Measurements from ENCODE around the gene SLC26A6.

DNA sequence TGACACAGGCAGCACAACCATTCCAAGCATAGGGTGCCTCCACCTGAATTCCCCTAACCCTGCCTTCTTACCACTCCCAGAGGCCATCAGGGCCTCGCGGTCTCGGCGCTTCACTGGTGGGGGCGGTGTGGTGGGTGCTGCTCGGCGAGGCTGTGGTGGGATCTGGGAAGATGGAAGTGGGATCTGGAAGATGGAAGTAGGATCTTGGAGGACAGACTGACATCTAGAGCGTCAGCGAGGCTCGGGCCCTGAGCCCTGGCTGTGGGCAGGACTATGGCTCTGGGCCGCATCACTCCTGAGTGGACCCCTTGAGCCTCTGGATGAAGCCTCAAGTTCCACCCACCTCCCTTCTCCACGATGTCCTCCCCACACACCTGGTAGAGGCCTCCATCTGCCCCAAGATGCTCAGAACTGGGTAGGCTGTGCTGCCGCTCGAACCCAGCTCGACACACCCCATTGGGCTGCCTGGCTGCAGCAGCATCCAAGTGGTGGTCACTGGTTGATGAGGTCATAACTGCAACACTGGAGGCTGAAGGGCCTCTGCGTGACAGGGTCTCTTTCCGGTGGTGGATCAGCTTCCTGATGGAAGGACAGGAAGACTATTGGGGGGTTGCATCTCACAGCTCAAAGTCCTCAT lies 46.8 kb upstream of the SLC26A6 start:
- TF ChIP-seq, protein P1, sequence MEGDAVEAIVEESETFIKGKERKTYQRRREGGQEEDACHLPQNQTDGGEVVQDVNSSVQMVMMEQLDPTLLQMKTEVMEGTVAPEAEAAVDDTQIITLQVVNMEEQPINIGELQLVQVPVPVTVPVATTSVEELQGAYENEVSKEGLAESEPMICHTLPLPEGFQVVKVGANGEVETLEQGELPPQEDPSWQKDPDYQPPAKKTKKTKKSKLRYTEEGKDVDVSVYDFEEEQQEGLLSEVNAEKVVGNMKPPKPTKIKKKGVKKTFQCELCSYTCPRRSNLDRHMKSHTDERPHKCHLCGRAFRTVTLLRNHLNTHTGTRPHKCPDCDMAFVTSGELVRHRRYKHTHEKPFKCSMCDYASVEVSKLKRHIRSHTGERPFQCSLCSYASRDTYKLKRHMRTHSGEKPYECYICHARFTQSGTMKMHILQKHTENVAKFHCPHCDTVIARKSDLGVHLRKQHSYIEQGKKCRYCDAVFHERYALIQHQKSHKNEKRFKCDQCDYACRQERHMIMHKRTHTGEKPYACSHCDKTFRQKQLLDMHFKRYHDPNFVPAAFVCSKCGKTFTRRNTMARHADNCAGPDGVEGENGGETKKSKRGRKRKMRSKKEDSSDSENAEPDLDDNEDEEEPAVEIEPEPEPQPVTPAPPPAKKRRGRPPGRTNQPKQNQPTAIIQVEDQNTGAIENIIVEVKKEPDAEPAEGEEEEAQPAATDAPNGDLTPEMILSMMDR (IDR thresholded peaks at IDR 0.05 in 2 of 3, conservative IDR thresholded peaks at IDR 0.05 in 1 of 3; ENCODE audit: borderline replicate concordance in 1 of 3, insufficient read depth in 1 of 3, low read depth in 2 of 3, low read length in 2 of 3) = no peak
- TF ChIP-seq, protein P2, sequence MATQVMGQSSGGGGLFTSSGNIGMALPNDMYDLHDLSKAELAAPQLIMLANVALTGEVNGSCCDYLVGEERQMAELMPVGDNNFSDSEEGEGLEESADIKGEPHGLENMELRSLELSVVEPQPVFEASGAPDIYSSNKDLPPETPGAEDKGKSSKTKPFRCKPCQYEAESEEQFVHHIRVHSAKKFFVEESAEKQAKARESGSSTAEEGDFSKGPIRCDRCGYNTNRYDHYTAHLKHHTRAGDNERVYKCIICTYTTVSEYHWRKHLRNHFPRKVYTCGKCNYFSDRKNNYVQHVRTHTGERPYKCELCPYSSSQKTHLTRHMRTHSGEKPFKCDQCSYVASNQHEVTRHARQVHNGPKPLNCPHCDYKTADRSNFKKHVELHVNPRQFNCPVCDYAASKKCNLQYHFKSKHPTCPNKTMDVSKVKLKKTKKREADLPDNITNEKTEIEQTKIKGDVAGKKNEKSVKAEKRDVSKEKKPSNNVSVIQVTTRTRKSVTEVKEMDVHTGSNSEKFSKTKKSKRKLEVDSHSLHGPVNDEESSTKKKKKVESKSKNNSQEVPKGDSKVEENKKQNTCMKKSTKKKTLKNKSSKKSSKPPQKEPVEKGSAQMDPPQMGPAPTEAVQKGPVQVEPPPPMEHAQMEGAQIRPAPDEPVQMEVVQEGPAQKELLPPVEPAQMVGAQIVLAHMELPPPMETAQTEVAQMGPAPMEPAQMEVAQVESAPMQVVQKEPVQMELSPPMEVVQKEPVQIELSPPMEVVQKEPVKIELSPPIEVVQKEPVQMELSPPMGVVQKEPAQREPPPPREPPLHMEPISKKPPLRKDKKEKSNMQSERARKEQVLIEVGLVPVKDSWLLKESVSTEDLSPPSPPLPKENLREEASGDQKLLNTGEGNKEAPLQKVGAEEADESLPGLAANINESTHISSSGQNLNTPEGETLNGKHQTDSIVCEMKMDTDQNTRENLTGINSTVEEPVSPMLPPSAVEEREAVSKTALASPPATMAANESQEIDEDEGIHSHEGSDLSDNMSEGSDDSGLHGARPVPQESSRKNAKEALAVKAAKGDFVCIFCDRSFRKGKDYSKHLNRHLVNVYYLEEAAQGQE (IDR thresholded peaks at IDR 0.05; ENCODE audit: low read depth) = no peak
- no peak for TF ChIP-seq POLR2AphosphoS5 (IDR thresholded peaks at IDR 0.05; ENCODE audit: low read depth, low read length)
- TF ChIP-seq POLR2A (IDR thresholded peaks at IDR 0.05; ENCODE audit: borderline replicate concordance, extremely low read depth, insufficient read depth, insufficient read length) = no peak
- TF ChIP-seq ZNF274 (IDR thresholded peaks at IDR 0.05; ENCODE audit: low read depth, low read length) = no peak
